Measurements from ENCODE around the gene LSAMP.

Gene LSAMP

GRCh38 chr3:116165641-116166040 is 279.6 kb downstream of the LSAMP start:
- no peak for DNase-seq (ENCODE audit: low spot score)

- DNase-seq (ENCODE audit: low spot score): peak; percentile 13
Measured at GRCh38 chr3:116165135-116165534, 280.2 kb downstream of the LSAMP start.

DNA sequence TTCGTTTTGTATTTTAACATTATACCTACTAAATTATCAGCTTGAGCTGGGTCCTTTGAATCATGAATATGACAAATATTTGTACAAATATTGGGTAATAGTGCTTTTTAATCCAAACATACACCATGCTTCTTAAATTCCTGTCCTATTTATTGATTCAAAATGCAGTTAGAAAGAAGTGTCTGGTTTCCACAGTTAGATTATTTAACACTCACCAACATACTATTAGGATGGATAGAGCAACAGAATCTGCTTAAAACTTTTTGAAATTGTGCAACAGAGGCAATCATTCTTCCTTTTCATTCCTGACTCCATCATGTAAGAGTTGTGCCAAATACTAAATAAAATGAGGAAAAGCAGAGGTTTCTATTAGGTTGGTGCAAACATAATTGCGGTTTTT is 281.2 kb downstream of the LSAMP start:
- DNase-seq (ENCODE audit: low spot score): no peak

GRCh38 chr3:116161575-116162525 is 283.4 kb downstream of the LSAMP start:
- DNase-seq (ENCODE audit: low spot score): no peak

DNA sequence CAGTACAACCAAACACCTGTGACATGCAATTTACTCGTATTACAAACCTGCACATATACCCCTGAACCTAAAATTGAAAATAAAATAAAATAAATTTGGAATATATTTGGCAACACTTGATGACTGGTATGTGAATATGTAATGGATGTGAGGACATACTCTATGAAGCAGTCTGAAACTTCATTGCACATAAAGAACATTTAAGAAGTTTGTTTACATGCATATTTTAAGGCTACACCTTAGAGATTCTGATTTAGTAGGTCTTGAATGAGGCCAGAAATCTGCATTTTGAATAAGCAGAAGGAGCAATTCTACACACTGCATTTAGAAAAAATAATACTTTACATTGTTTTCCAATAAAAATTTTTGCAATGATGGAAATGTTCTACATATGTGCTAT is 284.7 kb downstream of the LSAMP start:
- no peak for DNase-seq (ENCODE audit: low spot score)

- DNase-seq (ENCODE audit: low spot score): peak; percentile 54
Measured at GRCh38 chr3:116155841-116156240, 289.4 kb downstream of the LSAMP start.

DNA sequence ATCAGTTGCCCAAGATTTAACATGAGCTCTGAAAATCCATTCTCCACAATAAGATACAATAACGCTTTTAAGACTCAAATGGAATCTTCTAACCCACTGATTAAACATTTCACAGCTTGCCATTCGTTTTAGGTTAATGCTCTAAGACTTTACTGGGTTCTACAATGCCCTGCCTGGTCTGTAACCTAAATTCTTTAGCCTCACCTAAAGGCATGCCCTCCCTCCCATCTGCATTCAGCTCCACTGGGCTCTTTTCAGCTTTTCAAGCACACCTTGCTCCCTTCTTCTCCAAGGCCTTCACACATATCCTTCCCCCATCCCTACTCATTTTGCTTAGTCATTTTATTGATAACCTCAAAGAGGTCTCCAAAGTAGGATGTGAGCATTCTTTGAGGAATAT is 290.9 kb downstream of the LSAMP start:
- no peak for DNase-seq (ENCODE audit: low spot score)

DNA sequence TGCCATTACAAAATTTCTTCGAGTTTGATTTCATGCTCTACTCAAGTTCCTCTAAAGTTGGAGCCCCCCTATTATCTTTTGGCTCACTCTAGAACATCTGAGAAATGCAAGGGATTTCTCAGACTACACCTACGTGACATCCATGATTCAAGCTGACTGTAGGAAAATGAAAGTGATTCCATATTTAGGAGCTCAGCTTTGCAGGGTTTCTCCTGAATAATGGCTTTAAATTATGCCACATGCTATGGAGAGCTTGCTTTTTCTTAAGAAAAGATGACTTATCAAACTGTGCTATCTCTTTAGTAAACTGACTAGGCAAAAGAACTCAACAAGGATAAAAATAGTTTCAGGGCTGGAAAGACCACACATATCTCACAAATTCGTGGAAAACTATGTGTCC is 292.1 kb downstream of the LSAMP start:
- DNase-seq (ENCODE audit: low spot score): no peak

GRCh38 chr3:116150655-116151167 is 294.6 kb downstream of the LSAMP start:
- DNase-seq (ENCODE audit: low spot score): no peak

DNA sequence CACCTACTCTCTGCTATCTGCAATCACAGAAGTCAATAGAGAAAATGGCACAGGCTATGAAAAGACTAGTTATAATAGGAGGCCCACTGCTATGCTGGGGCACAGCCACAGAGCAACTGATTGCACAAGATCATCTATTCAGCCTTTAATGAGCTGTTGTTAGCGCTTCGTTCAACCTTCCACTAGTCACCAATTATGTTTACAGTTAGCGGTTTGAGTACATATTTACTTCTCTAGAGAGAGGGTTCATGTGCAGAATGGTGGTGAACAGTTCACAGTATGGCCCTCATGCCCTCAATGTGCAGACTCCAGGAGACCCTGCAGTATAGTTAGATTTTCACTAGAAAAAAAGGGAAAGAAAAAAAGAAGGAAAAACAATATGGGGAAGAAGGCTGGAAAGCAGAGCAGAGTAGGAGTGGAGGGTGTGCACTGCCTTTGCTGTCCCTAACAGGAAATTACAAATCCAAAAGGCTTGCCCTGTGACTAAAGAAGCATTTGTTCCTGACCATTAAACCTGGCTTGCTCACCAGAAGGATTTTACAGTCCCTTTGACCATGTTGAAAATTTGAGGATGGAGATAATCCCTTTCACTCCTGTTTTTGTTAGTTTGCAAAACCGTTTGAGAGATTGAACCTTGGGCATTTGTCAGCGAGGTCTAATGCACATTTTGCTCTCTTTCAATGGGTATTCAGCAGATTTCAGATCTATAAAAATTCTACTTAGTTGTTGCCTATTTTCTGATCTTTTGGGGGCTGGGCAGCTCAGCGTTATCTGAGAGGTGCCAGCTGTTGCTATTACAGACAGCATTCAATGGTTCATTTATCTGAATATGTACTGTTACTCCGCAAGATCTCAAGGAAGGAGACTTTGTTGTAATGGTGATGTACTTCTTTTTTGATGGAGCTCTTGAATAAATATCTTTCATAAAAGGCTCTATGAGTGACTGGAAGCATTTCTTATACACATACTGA is 296.1 kb downstream of the LSAMP start:
- DNase-seq (ENCODE audit: low spot score): no peak

DNA sequence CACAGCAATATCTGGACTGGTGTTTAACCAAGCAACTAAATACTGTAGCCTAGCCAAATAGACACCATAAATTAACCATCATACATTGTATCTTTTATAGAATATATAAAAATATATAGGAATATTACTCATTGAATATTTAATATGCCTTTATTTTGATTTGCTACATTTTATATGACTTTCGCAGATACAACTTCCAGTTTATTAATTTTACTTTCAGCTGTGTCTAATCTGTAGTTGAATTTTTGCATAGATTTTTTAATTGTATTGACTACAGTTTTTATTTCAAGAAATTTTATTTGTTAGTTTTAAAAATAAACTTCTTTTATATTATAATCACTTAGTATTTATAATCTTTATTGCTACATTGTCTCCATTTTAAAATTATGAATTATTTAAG is 299.7 kb downstream of the LSAMP start:
- DNase-seq (ENCODE audit: low spot score): no peak

GRCh38 chr3:116141724-116142123 is 303.6 kb downstream of the LSAMP start:
- DNase-seq (ENCODE audit: low spot score): no peak

GRCh38 chr3:116140100-116140689 is 305.1 kb downstream of the LSAMP start:
- DNase-seq (ENCODE audit: low spot score): peak; percentile 43

DNA sequence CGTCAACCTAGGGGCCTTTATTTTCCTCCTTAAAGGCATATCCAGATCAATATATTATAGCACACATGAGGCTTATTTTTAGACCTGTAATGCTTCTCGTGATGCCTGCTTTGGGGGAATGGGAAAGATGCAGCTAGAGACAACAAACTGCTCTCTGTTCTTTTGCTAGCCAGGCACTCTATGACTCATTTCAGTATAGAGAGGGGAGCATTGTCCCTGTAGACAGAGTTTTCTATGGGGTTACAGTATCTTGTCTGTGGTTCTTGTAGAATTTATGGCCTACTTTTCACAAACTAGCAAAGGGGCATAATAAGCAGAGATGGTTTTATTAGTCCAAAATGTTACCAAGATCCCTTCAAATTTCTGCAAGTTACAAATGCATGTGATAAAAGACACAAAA is 305.6 kb downstream of the LSAMP start:
- DNase-seq (ENCODE audit: low spot score): no peak

GRCh38 chr3:116135457-116136085 is 309.7 kb downstream of the LSAMP start:
- peak; percentile 85 for DNase-seq (ENCODE audit: low spot score)

DNA sequence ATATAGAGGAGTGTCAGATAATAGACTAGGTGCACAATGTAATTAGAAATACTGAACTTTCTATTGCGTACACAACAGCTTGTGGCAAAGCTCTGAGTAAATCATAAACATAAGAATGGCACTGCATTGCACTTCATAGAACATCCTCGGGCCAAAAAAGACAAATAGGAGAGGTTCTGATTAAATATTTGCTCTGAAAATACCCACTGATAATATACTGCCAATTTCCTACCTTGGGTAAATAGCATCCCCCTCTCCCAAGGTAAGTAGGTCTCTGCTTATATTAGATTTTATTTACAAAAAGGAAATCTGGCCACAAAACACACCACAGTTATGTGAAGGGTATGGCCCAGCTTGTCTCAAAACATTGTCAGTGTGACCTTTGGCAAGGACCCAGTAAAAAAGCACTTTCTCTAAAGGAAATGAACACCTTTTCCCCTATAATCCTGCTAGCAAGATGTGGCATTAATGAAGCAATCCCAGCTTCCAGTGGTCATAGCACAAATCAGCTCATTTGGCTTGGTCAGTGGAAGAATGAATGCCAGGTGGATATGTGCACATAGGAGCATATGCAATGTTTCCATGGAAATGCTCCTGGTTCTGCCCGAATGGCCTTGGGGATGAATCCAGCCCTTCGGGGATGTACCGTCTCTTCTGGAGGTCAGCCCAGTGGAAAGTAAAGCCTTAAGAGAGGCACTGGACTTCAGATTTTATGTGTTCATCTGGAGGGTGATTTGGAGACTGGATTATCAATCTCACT is 315.9 kb downstream of the LSAMP start:
- DNase-seq (ENCODE audit: low spot score): no peak

GRCh38 chr3:116127464-116127863 is 317.8 kb downstream of the LSAMP start:
- DNase-seq (ENCODE audit: low spot score): no peak

- DNase-seq (ENCODE audit: low spot score): no peak
Measured at GRCh38 chr3:116124166-116124565, 321.1 kb downstream of the LSAMP start.

DNA sequence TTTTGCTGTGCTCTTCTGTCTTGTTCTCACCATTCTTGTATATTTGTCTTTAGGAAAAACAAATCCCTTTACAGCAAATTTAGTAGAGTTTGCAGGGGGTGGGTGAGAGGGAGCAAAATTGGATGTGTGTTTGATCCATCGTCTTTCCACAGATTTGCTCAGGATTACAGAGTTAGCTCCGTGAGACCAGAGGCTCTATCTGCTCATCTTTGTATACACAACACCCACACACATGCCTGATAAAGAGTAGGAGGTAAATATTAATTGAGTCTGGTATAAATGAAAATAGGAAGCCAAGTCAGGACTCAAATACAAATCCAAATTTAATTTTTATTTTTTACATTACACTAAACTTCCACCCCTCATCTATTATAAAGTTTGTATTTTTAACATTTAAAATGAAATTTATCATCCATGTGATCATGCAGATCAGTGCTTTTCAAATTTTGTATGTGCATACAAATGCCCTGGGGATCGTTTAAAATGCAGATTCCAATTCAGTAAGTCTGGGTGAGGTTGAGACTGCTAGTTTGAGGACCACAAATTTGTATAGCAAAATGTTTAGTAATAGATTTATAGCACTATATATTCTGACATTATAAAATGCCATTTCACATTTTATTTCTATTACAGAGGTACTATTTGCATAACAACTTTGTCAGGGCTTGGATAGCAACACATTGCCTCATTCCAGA is 326.7 kb downstream of the LSAMP start:
- DNase-seq (ENCODE audit: low spot score): no peak

DNA sequence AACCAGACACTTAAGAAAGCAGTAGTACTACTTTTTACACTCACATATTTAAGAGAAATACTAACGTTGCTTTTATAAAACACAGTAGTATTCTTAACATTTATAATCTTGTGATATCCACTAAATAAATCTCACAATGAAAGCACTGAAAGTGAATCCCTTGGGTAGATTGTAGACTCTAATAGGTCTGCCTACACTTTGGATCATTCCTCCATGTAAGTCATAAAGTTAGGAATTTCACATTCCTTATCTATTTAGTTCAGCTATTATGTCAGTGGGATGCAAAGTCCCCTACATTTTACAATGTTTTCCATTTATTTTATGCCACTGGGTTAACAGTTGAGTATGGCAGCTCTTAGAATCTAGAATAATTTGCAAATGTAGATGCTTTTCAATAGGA is 330.7 kb downstream of the LSAMP start:
- no peak for DNase-seq (ENCODE audit: low spot score)
